NCI-H2081 treated with DMSO at 0.1 percent for 48 hours (cell line): ENCODE measurements around the gene TP73.

ENCODE experiments used
- DNase-seq: peaks from one replicate; lab custom pipeline; 2025; lab: John Stamatoyannopoulos, UW

TP73 gene

DNA sequence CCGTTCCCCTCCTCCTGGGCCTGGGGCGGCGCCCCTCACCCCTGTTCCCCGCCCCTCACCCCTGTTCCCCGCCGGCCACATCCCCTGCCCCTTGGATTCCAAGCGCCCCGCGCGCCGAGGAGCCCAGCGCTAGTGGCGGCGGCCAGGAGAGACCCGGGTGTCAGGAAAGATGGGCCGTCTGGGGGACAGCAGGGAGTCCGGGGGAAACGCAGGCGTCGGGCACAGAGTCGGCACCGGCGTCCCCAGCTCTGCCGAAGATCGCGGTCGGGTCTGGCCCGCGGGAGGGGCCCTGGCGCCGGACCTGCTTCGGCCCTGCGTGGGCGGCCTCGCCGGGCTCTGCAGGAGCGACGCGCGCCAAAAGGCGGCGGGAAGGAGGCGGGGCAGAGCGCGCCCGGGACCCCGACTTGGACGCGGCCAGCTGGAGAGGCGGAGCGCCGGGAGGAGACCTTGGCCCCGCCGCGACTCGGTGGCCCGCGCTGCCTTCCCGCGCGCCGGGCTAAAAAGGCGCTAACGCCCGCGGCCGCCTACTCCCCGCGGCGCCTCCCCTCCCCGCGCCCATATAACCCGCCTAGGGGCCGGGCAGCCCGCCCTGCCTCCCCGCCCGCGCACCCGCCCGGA is at the start of gene TP73:
Gene TP73, plus strand, starts transcription at position 587 of the 618 bp plus-strand sequence. CDS start 29,850 bp downstream, outside the sequence.
- DNase-seq, result no peak

DNA sequence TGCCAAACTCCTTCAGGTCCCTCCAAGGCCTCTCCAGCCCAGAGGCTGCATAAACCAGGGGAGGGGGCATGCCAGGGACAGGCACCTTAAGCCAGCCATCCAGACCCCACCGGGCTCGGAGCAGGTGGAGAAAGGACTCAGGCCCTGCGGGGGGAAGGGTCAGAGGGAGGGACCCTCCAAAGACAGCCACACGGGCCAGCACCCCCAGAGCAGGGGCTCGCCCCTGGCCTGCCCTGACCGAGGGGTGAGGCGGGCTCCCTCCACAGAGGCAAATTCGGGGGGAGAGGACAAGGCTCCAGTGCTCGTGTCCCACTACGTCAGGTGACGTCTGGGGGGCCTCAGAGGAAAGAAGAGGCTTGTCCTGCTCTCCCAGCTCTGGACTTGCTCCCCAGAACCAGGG is 49.2 kb upstream of the TP73 start:
- no peak for DNase-seq

DNA sequence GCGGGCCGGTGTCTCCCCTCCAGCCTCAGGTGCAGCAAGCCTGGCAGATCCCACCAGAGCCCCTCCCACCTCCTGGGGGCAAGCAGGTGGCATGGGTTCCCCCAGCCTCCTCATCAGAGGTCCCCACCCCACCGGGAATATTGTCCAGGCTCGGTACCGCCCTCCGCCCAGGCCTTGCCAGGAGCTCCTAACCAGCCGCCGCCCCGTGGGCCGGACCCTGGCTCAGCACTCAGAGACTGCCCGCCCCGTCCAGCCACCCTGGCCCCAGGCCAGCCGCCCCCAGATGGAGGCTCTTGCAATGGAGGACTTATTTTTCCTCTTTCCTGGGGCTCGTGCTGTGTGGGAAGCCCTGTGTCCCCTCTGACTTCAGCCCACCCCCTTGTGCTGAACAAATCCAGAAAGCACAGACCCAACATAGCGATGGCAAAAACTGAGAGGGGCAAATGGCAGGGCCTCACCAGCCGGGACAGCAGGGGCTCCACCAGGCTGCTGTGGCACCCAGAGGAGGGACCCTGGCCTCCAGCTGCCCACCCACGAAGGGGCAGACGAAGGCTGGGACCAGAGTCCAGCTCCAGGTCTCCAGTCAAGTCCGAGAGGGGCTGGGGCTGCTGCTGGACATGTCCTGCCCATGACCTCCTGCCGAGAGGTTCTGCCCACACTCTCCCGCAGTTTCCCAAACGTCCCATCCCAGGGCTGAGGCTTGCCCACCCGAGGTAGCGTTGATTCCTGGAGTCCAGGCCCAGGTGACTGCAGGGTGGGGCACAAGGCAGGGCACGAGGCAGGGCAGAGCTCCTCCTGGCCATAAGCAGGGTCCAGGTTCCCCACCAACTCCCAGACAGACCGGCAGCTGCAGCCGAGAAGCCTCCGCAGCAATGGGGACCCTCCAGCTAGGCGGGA is 48.5 kb upstream of the TP73 start:
- no peak for DNase-seq

DNA sequence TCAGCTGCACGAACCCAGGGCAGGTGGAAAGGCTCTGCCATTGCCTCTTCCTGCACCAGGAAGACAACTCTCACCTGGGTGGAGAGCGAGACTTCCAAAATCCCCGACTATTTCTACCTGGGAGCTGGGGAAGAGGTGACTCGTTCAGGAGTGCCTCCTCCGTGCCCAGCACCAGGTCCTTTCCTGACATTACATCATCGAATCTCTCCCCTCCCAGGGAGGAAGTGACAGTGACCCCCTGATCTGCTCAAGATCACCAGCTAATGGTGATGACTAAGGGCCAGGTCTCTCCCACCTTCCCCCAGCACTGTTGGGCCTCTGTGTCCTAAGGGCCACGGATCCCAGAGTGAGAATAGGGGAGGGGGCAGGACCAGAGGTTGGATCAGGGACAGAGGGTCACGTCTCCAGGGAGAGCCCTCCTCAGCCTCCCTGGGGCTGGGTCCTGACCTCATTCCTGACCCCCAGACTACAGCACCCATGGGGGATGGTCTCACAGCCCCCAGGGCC is 47.8 kb upstream of the TP73 start:
- DNase-seq, result no peak

DNA sequence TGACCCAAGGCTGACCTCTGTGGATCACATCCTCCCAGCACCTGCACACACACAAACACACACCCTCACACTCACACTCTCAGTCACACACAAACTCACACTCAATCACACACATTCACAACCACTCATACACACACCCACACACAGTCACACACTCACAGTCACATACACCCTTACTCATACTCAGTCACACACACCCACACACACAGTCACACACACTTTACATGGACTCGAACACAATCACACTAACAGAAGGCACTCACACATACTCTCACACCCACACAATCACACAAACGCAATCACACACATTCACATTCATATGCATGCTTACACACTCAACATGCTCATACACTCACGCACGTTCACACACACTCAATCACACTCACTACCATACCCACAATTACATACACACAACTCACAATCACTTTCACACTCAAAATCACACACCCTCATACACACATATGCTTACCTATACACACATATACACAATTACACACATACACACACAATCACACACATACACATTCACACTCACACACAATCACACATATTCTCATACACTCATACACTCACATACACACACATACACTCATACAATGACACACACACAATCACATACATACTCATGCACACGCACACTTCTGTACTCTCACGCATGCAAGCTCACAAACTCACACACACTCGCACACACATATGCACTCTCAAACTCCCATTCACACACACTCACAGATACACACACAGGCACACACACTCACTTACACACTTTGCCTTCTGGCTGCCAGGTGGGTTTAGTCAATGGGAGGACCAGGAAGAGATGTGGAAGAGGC is 47.1 kb upstream of the TP73 start:
- no peak for DNase-seq

DNA sequence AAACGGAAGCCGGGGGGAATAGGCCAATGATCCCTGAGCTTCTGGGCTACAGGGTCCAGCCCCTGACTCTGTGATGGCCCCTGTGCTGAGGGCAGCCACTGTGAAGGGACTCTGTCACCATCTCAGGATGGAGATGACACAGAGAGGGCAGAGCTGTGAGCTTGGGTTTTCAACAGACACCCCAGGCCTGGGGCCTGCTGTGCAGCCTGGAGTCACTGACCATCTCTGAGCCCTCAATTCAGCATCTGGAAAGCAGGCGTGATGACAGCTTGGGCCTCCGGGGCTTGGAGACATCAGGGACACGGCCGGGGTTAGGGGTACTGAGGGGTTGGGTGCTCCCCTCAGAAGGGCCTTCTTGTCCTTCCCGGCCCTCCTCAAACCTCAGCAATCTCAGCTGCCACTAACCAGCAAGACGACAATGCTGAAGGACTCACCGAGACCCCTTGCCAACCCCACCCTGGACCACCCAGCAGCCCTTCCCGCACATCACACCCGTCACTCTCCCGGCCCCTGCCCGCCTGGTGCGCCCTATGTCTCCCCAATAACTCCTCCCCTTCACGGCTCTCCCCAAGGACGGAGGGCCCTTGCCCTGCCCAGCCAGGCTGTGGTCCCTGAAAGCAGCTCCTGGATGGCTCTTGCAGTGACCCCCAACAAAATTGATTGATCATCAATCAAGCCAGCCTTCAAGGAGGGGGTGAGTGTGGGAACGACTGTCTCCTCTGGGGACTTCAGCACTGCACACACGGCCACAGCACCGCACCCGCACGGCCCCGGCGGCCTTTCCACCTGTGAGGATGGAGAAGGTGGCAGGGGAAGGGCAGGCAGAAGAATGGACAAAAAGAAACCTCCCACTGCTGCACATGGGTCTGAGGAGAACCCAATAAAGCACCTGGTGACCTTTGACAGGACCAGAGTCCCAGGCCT is 45.3 kb upstream of the TP73 start:
- DNase-seq, result no peak

DNA sequence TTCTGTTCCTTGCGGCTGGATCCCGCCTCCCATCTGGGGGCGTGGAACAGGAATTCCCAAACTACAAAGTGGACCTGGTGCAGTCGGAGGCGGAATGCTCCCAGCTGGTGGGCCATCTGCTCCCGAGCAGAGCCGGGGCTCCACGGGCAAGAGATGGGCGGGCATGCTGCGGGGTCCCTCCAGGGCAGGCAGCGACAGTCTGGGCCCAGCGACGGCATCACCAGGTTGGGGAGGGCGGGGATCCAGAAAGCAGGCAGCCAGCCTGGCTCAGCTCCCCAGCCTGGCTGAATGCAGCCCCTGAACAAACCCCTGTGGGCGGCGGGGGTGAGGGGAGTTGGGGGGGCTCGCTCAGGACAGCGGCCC is 44.6 kb upstream of the TP73 start:
- DNase-seq, result no peak

DNA sequence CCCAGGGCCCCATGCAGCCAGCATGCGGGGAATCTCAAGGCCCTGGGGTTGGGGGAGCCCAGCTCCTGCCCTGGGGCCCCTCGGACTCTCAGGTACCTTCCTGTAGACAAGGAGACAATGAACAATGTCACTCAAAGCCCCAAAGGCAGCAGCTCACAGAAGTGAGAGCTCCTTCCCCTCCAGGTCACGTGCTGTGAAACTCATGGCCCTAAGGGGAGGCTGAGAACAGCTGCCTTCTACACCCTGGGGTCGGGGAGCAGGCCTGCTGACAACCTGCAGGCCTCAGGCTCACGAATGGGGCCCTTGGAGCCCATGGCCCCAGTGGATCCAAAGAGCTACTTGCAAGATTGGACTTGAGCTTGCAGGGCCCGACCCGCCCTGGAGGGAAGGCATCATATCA is 44.2 kb upstream of the TP73 start:
- DNase-seq, result no peak

DNA sequence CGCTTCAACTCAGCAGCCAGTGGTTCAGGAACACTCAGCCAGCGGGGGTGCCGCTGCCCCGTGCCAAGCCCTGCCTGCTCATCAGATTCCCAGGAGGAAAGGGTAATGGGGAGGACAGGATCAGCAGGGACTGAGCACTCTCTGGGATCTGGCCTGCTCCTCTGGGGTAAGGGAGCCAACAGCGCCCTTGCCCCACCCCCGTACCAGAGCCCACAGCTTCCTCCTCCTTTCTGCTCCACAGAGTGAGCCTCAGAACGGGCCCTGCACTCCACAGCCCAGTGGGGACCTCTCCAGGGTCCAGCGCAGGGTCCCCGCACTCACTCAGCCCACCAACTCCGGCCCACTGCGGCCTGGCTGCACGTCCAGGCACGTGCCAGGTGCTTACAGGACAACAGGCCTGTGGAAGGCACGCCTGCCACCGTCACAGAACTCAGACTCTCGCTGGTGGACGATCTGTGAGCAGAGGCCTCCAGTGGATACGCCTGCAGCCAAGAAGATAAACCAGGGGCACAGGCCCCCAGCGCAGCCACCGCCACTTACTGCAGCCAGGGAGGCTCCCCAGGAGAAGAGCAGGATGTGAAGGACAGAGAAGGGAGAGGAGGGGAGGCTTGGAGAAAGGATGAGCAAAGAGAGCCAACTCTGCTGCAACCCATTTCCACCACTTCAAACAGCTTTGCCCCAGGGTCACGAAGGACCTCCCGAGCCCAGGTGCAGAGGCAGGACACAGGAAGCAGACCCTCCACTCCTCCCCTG is 43.1 kb upstream of the TP73 start:
- no peak for DNase-seq

DNA sequence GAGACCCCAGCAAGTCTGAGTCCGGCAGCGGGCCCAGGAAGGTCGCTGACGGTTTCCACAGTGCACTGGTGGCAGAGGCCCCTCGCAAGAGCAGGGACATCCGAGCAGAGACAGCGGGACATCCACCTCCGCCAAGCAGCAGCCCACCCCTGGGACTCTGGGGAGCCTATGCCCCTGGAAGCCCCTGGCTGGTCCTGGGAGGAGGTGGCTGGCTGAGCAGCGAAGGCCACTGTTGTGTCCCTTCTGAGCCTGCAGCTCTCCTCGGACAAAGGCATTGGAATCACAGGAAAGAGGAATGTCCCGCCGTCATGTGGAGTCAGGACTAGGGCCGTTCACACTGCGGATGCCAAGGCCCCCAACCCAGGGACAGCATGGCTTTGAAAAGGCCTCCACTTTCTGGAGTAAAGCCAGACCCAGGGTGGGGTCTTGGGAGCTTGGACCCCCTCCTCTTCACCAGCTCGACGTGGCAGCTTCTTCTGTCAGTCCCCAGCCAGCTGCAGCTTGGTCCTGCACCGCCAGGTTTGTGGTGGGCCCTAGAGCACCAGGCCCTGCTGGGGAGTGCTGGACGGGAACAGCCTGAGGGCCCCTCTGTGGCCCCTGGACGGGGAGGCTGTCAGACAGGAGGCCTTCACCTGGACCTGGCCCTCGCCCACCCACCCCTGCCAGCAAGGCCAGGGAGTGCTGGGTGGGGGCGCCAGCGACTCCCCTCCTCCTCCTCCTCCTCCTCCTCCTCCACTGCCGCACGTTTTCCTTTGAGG is 42.4 kb upstream of the TP73 start:
- no peak for DNase-seq

DNA sequence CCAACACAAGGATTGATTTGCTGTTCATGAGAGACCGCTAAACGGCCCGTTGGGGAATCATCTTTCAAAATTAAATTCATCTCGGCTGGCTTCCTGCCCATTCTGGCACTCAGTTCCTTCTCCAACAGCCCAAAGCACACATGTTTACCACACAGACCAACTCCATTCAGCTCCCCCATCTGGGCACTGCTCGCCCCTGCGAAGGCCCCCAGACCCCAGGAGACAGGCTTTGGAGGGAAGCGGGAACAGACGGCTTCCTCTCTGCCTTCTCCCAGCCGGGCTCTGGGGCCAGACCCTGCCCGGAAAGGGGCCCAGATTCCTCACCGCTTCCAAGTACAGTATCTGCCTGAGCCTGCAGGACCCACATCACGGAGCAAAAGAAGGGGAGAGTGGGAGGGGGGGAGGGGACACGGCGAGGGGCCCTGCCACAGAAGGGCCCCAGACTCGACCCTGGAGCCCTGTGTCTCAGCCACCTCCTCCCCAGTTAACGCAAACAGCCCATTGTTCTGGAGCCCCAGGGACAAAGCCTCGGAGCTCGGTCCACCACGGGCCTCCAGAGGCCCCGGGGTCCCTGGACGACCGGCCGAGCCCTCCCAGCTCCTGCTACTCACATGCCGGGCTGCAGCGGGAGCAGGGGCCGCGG is 41.7 kb upstream of the TP73 start:
- DNase-seq, result no peak

DNA sequence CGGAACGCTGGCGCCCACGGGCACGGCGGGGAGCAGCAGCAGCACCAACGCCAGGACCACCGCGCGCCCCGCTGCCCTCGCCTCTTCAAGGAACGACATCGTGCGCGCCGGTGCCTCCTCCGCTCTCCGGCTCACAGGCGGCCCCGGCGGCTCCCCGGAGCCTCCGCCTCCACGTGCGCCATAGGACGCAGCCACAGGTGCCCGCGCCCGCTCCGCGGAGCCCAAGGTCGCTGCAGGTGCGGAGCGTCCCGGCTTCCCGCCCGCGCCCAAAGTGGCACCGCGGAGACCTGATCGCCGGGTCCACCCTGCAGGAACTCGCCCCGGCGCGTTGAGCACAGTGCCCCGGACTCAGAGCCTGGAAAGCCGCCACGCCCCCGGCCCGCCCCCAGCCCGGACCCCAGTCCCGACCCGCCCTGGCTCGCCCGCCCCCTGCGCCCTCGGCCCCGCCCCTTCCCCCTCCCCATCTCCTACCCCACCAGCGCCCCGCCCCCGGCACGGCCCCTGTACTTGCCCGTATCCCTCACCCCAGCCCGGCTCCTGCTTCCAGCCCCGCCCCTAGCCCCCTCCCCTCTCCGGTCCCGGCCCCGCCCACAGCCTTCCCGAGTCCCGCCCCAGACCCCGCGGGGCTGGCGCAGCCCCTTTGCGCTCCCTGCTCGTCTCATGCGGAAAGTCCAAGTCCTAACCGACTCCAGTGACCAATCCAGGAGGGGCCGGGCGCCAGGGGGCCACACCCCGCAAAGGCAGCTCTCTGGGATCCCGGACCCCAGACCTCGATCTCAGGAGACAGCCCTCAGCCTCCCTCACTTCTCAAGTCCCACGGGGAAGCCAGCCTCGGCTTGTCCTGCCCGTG is 40.9 kb upstream of the TP73 start, which contains the start of gene MEGF6:
Gene MEGF6, minus strand, starts transcription at position 339 of the 850 bp plus-strand sequence. Its CDS starts 240 bp downstream, at position 99.
- DNase-seq, result no peak

DNA sequence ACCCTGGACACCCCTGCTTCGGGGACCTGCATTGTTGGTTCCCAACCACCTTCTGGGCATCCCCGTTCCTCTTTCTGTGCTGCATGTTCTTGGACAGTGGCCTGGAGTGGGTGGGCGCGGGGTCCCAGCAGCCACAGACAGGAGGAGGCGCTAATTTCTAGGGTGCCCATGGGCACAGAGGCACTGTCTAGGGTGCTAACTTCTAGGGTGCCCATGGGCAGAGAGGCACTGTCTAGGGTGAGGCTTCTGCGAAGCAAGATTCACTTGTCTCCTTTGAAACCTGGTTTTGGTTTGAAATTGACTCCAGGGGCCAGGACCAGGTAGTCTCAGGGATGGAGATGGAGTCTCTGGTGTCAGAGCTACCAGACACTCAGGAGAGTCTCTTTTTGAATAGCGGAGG is 40.2 kb upstream of the TP73 start:
- no peak for DNase-seq

DNA sequence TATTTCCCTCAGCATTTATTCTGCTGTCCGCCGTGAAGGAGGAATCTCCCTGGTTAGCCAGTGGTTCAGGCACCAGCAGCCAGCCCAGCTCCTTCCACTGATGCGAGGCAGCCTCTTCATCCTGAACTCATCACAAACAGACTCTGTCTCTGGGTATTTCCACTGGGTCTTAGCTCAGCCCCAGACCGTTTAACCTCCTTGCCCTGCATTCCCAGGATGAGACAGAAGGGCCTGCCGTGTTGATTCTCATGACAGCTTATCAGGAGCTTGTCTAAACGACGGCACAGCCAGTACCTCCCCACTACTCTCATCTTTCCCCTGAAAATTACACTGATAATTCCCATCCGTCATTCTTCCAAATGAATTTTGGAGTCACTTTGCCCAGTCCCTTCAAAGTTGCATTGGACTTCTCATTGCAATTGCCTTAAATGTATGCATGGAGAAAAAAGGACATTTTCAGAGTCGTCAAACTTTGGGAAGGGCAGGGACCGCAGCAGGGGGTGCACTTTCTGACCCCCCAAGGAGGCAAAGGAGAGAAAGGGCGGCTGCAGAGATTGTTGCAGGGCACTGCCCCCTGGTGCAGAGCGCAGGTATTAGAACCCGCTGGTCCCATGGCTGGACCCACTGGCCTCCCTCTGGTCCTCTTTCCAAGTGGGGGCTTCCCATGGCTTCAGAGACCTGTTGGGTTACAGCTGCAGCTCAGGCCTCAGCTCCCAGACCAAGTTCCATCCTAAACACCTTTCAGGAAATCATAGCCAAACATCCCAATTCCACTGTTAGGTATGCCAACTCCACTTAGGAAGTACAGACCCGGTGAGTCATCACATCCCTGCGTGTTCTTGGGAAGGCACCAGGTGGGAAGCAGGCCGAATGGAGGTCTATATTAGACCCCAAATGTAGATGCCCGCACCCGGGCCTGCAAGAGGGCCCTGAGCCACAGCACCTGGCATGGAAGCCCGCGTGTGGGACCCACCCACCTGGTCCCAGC is 37.3 kb upstream of the TP73 start:
- no peak for DNase-seq

DNA sequence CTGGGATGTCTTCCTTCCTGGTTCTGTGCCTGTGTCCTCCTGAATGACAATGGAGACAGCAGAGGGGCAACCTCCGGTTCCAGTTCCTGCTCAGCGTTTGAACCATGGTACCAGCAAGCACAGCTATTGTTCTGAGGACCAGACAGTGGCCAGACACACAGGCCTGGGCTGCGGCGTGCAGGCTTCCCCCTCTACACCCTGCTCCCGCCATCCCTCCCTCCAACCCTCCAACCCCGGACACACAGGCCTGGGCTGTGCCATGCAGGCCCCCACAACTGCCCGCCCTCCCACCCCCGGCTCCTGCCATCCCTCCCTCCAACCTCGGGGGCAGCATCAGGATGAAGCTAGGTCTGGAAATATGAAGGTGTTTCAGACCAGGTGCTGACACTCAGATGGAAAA is 35.5 kb upstream of the TP73 start:
- no peak for DNase-seq

DNA sequence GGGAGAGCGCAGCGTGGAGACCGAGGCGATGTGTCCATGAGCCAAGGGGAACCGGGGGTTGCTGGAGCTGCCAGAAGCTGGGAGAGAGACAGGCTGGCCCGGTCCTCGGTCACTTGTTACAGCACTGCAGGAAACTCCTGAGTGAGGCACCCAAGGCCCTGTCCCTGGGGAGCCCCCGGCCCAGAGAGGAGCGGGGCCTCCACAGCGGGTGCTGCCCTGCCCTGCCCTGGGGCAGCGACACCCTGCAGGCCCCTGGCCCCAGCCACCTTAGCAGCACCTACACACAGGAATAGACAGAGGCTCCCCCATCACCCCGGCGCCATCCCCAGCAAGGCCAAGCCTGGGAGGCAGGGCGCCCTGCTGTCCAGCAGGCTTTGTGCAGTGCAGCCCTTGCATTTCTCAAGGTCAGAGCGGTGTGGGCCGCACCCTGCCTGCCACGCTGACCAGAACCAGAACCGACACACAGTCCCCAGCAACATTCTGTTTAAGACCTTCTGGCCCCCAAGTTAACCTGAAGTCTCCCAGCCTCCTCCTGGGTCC is 34.4 kb upstream of the TP73 start:
- no peak for DNase-seq

DNA sequence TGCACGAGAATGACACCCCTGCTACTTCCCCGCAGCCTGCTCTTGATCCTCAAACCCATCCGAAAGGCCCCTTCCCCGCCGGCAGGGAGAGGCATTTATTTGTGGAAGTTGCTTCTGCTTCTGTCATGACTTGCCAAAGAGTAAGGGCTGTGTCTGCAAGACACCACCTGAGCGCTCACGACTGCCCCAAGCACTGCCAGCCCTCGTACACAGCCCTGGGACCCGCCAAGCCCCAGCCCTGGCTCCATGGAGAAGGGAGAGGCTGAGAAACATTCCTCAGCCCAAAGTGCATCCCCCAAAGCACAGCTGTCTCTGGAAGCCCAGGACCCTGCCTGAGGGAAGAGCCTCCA is 33.8 kb upstream of the TP73 start:
- no peak for DNase-seq
